LNCaP clone FGC (cell line): ENCODE results near the gene DNAAF1.

Experiments
- DNase-seq: peaks from one replicate; pipeline ENCODE4 v3.0.0-alpha.2; 2011; ENCODE audit warnings: low read depth
- H3K4me3 ChIP-seq: 2 replicates; pipeline ENCODE4 v1.5.1; 2011; ENCODE audit warnings: mild to moderate bottlenecking, low read depth, low read length, control low read depth
- CTCF ChIP-seq: IDR thresholded peaks from 2 replicates; pipeline ENCODE4 v1.5.1; 2012; ENCODE audit warnings: mild to moderate bottlenecking; ENCODE audit not compliant: control insufficient read depth, insufficient read depth; ENCODE audit errors: extremely low read depth

The DNAAF1 gene

GRCh38 chr16:84174396-84174795, 29.3 kb downstream of the DNAAF1 start:
- H3K4me3 ChIP-seq, result no peak overlapping the region
- no peak for TF ChIP-seq CTCF
- DNase-seq, result no peak

- H3K4me3 ChIP-seq, result no peak overlapping the region
- no peak for DNase-seq
- TF ChIP-seq CTCF, result peak; percentile 72
Observed at GRCh38 chr16:84175350-84176081, 30.4 kb downstream of the DNAAF1 start.

- no peak for DNase-seq
- no peak for TF ChIP-seq CTCF
- H3K4me3 ChIP-seq, result no peak overlapping the region
Observed at GRCh38 chr16:84176192-84177053, 31.3 kb downstream of the DNAAF1 start.

- DNase-seq, result no peak
- no peak overlapping the region for H3K4me3 ChIP-seq
- no peak for TF ChIP-seq CTCF
Observed at GRCh38 chr16:84177741-84178073, 32.6 kb downstream of the DNAAF1 start.

GRCh38 chr16:84178146-84178765, 33.1 kb downstream of the DNAAF1 start:
- no peak for DNase-seq
- no peak for TF ChIP-seq CTCF
- no peak overlapping the region for H3K4me3 ChIP-seq

GRCh38 chr16:84178892-84179611, 33.9 kb downstream of the DNAAF1 start:
- no peak for DNase-seq
- no peak overlapping the region for H3K4me3 ChIP-seq
- TF ChIP-seq CTCF, result no peak
